ENCODE data around the gene RAMP3. TPM values are rescaled to one million over a fixed set of nuclear protein-coding genes. Genes with fewer than 3 reads are reported as not detected.
A peak's percentile ranks its signal among the peaks of the same experiment; 100 is the strongest.

RAMP3 gene
- total RNA-seq, 2 donors from 2014 or later, result not detected

DNA sequence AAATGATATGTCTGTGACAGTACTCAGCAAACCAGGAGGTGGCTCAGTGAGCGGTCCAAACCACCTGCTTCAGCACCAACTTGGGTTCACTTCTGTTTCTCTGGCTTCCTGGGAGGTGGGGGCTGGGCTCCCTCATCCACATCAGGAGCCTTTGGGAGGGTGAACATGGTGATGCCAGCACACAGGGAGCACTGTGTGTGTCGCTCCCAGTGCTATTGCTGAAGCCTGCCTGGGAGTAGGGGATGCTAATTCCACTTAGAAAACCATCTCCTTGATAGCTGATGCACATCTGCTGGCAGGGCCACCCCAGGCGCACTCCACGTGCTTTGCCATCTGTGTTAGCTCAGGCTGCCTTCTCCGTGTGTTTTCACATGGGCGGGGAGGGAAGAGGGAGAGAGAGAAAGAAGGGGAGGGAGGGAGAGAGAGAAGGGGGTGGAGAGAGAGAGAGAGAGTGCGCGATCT, 58.0 kb downstream of the RAMP3 start:
- H3K36me3 Mint-ChIP-seq (ENCODE audit: low read depth), result no peaks in the 10 kb centered on the region
- Histone ChIP-seq H3K4me3 (ENCODE audit: low read length) (no peak overlapping the region), H3K4me1 (ENCODE audit: control insufficient read depth, insufficient read depth, low read length) (no peaks in the 10 kb centered on the region), H3K27me3 (ENCODE audit: control insufficient read depth, insufficient read depth, low read length, poor library complexity, severe bottlenecking) (no peaks in the 10 kb centered on the region), H3K36me3 (ENCODE audit: control insufficient read depth, insufficient read depth, low read length) (no peaks in the 10 kb centered on the region), H3K9me3 (ENCODE audit: control insufficient read depth, low read length) (no peaks in the 10 kb centered on the region), H3K27ac (ENCODE audit: low read depth, low read length) (no peak overlapping the region), H3K9ac (ENCODE audit: extremely low read depth, low read length, poor library complexity, severe bottlenecking) (no peak overlapping the region)
- peaks cover 9% of the 10 kb centered on the region for H3K27me3 Mint-ChIP-seq (ENCODE audit: insufficient read depth)
- H3K4me1 Mint-ChIP-seq, result peaks cover 9% of the 10 kb centered on the region
- no peak overlapping the region for H3K4me3 Mint-ChIP-seq
- TF ChIP-seq, protein P1, sequence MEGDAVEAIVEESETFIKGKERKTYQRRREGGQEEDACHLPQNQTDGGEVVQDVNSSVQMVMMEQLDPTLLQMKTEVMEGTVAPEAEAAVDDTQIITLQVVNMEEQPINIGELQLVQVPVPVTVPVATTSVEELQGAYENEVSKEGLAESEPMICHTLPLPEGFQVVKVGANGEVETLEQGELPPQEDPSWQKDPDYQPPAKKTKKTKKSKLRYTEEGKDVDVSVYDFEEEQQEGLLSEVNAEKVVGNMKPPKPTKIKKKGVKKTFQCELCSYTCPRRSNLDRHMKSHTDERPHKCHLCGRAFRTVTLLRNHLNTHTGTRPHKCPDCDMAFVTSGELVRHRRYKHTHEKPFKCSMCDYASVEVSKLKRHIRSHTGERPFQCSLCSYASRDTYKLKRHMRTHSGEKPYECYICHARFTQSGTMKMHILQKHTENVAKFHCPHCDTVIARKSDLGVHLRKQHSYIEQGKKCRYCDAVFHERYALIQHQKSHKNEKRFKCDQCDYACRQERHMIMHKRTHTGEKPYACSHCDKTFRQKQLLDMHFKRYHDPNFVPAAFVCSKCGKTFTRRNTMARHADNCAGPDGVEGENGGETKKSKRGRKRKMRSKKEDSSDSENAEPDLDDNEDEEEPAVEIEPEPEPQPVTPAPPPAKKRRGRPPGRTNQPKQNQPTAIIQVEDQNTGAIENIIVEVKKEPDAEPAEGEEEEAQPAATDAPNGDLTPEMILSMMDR (conservative IDR thresholded peaks at IDR 0.05), result no peak
- peak; percentile 36 for DNase-seq
- WGBS, 2 experiments (ENCODE audit: insufficient coverage in 1 of 2, insufficient read length in 1 of 2), result 61 to 62% methylated on average over 2 to 8 of the region's 8 CpGs
- no peak overlapping the region for H3K27ac Mint-ChIP-seq
- H3K9me3 Mint-ChIP-seq, result no peaks in the 10 kb centered on the region

DNA sequence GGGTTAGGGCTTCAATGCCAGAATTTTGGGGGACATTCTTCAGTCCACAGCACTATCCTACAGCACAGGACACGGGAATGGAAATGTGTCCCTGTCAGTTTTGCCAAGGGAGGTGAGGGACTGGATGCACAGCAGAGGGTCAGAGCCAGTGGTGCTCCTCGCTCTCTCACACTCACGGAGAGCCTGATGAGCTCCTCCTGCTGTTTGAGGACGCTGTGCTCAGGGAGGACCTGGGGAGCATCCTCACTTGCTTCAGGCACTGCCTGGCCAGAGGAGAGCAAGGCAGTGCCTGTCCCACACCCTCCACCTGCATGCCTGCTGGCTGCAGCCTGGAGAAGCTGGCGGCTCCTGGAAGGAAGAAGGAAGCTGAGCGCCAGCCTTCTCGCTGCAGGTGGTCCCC, 58.6 kb downstream of the RAMP3 start:
- H3K27me3 Mint-ChIP-seq (ENCODE audit: insufficient read depth), result peaks cover 9% of the 10 kb centered on the region
- H3K27ac ChIP-seq (ENCODE audit: low read depth, low read length), result no peak overlapping the region
- TF ChIP-seq, protein P1 (conservative IDR thresholded peaks at IDR 0.05), result no peak
- no peak overlapping the region for H3K9ac ChIP-seq (ENCODE audit: extremely low read depth, low read length, poor library complexity, severe bottlenecking)
- peak; percentile 37 for DNase-seq
- no peak overlapping the region for H3K27ac Mint-ChIP-seq
- no peaks in the 10 kb centered on the region for H3K36me3 ChIP-seq (ENCODE audit: control insufficient read depth, insufficient read depth, low read length)
- H3K4me3 Mint-ChIP-seq, result no peak overlapping the region
- H3K4me3 ChIP-seq (ENCODE audit: low read length), result no peak overlapping the region
- H3K4me1 Mint-ChIP-seq, result peaks cover 9% of the 10 kb centered on the region
- H3K9me3 ChIP-seq (ENCODE audit: control insufficient read depth, low read length), result no peaks in the 10 kb centered on the region
- H3K36me3 Mint-ChIP-seq (ENCODE audit: low read depth), result no peaks in the 10 kb centered on the region
- WGBS, 2 experiments (ENCODE audit: insufficient coverage in 1 of 2, insufficient read length in 1 of 2), result 79 to 82% methylated on average over 5 to 7 of the region's 7 CpGs
- H3K9me3 Mint-ChIP-seq, result no peaks in the 10 kb centered on the region
- no peaks in the 10 kb centered on the region for H3K4me1 ChIP-seq (ENCODE audit: control insufficient read depth, insufficient read depth, low read length)
- H3K27me3 ChIP-seq (ENCODE audit: control insufficient read depth, insufficient read depth, low read length, poor library complexity, severe bottlenecking), result no peaks in the 10 kb centered on the region

DNA sequence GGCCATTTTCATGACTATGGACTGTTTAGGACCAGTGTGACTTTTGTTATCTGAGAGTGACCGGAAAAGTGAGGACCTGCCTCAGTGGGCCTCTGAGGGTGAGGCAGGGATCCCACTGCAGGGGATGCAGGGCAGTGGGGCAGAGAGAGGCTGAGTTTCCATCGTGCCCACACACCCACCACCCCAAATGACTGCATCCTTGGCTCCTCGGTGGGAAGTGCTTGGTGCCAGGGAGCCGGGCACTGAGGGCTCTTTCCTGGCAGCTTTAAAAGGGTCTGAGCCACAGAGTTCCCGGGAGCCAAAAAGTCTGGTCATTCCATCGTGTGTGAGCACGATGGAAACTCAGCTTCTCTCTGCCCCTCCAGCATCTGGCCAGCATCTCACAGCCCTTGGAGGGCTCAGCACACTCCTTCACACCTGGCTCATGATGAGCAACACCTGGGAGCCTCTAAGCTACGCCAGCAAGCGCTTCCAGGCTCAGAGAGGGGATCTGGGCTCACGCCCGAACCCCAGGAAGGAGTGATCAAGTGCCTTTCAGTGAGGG, 59.1 kb downstream of the RAMP3 start:
- H3K36me3 Mint-ChIP-seq (ENCODE audit: low read depth), result no peaks in the 10 kb centered on the region

More for the DNA sequence above, 59.1 kb downstream of the RAMP3 start:
- Mint-ChIP-seq H3K27ac (no peak overlapping the region), H3K4me1 (peaks cover 9% of the 10 kb centered on the region), H3K4me3 (no peak overlapping the region), H3K27me3 (ENCODE audit: insufficient read depth) (peaks cover 9% of the 10 kb centered on the region), H3K9me3 (no peaks in the 10 kb centered on the region)
- Histone ChIP-seq H3K9me3 (ENCODE audit: control insufficient read depth, low read length) (no peaks in the 10 kb centered on the region), H3K27me3 (ENCODE audit: control insufficient read depth, insufficient read depth, low read length, poor library complexity, severe bottlenecking) (no peaks in the 10 kb centered on the region), H3K36me3 (ENCODE audit: control insufficient read depth, insufficient read depth, low read length) (no peaks in the 10 kb centered on the region), H3K9ac (ENCODE audit: extremely low read depth, low read length, poor library complexity, severe bottlenecking) (no peak overlapping the region), H3K27ac (ENCODE audit: low read depth, low read length) (no peak overlapping the region), H3K4me1 (ENCODE audit: control insufficient read depth, insufficient read depth, low read length) (no peaks in the 10 kb centered on the region), H3K4me3 (ENCODE audit: low read length) (no peak overlapping the region)
- 82% methylated on average over 5 to 11 of the region's 11 CpGs for WGBS, 2 experiments (ENCODE audit: insufficient coverage in 1 of 2, insufficient read length in 1 of 2)
- TF ChIP-seq, protein P1 (conservative IDR thresholded peaks at IDR 0.05), result no peak
- DNase-seq, result no peak
